HEK293T (cell line): Measurements from ENCODE around the gene NUDT11.

ENCODE experiments used
- BHLHE40 ChIP-seq: fragments of 450-650 bp; IDR thresholded peaks from 2 replicates; pipeline ENCODE4 v1.6.1; 2016; ENCODE audit warnings: mild to moderate bottlenecking, moderate library complexity, borderline replicate concordance
- FOXA1 ChIP-seq: fragments of 450-650 bp; IDR thresholded peaks from 2 replicates; pipeline ENCODE4 v1.6.1; 2016; ENCODE audit warnings: mild to moderate bottlenecking
- FOXK2 ChIP-seq: fragments of 450-650 bp; IDR thresholded peaks from 2 replicates; pipeline ENCODE4 v1.6.1; 2016; ENCODE audit warnings: mild to moderate bottlenecking
- FOXM1 ChIP-seq: fragments of 450-650 bp; IDR thresholded peaks from 2 replicates; pipeline ENCODE4 v1.6.1; 2017; ENCODE audit warnings: mild to moderate bottlenecking, borderline replicate concordance
- SP1 ChIP-seq: fragments of 450-650 bp; IDR thresholded peaks from 2 replicates; pipeline ENCODE4 v1.6.1; 2017
- SUZ12 ChIP-seq: fragments of 450-650 bp; IDR thresholded peaks from 2 replicates; pipeline ENCODE4 v1.6.1; 2016; ENCODE audit warnings: mild to moderate bottlenecking
- ZNF384 ChIP-seq: fragments of 450-650 bp; IDR thresholded peaks from 2 replicates; pipeline ENCODE4 v1.6.1; 2016

DNA sequence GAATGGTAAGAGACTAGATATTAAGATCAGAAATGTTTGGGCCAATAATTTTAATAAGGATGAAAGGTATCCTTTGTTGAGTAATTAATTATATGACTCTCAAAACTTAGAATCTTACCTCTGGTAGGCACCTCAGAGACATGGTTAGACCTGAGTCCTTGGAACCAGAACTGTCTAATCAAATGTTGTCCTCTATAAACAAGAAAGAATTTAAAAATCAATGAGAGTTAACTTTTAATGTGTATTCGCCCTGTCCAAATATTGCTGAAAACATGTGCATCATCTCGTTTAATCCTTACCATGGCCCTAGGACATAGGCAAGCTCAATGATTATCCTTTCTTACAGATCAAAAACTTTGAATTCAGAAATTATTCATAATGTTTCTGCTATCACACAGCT, 24.0 kb upstream of the NUDT11 start:
- TF ChIP-seq SUZ12, result no peak
- no peak for TF ChIP-seq FOXK2
- no peak for TF ChIP-seq FOXM1
- TF ChIP-seq SP1, result no peak
- no peak for TF ChIP-seq FOXA1
- TF ChIP-seq BHLHE40, result no peak
- TF ChIP-seq ZNF384, result no peak
